Ammon's horn (tissue), 1 donor: ENCODE results near the gene ZNF823.
"Not testable (repeated sequence)": the region's sequence is repeated elsewhere in the genome, so short reads cannot be mapped to it uniquely, and the experiment has no call there.

Source experiments
- DNase-seq: peaks from one replicate; pipeline ENCODE4 v3.0.0-alpha.2; 2016; ENCODE audit warnings: low spot score

The ZNF823 gene

DNA sequence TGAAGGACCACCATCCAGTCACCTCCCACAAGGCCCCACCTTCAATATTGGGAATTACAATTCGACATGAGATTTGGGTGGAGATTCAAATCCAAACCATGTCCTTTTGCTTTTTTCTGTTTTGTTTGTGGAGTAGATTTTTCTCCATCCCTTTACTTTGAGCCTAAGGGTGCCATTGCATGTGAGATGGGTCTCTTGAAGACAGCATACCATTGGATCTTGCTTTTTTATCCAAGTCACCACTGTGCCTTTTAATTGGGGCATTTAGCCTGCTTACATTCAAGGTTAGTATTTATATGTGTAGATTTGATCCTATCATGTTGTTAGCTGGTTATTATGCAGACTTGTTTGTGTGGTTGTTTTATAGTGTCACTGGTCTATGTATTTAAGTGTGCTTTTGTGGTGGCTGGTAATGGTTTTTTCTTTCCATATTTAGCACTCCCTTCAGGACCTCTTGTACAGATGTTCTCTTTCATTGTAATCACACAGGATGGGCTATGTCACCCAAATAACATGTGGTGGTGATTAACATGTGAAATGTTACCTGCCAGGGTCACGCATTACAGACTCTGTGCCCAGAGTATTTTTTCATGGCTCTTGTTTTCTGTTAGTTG, 58.0 kb downstream of the ZNF823 start:
- no peak for DNase-seq

DNA sequence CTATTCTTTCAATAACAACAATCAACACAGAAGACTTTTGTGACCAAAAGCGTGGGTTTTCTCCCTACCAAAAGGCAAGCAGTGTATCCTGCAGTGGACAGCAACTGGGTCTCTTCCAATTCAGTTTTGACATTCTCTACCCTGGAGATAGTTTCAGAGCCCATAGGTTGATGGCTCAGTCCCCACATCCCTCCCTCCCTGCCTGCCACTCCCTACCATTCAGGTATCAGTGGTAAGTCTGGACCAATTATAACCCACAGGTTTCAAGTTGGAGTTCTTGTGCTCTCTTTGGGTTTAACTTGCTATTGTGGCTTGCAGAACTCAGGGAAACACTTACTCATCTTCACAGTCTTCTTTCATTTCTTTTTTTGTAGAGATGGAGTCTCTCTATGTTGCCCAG, 60.2 kb downstream of the ZNF823 start:
- no peak for DNase-seq

- DNase-seq, result not testable (repeated sequence)
Observed at GRCh38 chr19:11676661-11677600, 61.8 kb downstream of the ZNF823 start.

GRCh38 chr19:11675569-11675968, 63.2 kb downstream of the ZNF823 start:
- no peak for DNase-seq

- DNase-seq, result no peak
Observed at GRCh38 chr19:11674067-11674492, 64.7 kb downstream of the ZNF823 start.

- DNase-seq, result peak; percentile 86
Observed at GRCh38 chr19:11673608-11674041, 65.1 kb downstream of the ZNF823 start.
